Measurements from ENCODE around the gene LRRC4C.

LRRC4C gene

DNA sequence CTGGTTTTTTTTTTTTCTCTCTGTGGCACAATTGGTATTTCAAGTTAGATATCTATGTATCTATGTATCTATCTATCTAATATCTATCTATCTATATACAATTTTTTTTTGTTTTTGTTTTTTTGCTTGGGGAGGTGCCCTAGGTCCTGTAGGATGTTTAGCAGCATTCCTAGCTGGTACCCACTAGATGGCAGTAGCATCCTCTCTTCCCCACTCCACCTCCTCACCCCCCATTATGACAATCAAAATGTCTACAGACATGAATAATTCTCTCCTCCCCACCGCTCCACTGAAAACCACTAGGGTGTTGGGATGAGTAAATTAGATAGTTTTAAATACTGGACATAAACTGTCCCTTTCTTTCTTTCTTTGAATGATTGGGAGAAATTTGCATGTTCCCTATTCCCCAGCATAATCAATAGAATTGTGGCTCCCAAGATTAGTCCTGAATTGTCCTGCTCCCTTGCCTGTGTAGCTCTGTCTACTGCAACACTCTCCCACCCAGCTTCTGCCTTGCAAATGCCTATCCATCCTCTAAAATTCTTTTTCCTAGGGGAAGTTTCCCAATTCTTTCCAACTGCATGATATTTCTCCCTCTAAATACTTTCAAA is 1152.4 kb downstream of the LRRC4C start:
- in situ Hi-C loops (cut with MboI; ENCODE audit: low sequenced_read_pairs), result no loop called here

DNA sequence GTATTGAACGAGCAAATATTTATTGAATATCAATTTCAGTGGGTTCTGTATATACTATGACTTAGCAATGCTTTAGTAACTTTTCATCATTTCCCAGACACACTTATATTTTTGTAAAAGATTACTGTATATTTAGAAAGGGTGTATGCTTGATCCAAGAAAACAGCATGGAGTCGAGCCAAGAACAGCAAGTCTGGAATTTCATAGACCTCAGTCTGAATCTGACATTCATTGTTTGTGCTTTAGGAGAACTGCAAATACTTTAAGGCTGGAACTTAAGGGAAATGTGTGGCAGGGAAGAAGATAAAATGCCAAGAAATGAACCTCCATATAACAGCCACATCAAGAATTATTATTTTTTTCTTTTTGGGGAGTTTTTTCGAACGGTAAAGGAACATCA is 1156.8 kb downstream of the LRRC4C start:
- in situ Hi-C loops (cut with MboI; ENCODE audit: low sequenced_read_pairs), result no loop called here

DNA sequence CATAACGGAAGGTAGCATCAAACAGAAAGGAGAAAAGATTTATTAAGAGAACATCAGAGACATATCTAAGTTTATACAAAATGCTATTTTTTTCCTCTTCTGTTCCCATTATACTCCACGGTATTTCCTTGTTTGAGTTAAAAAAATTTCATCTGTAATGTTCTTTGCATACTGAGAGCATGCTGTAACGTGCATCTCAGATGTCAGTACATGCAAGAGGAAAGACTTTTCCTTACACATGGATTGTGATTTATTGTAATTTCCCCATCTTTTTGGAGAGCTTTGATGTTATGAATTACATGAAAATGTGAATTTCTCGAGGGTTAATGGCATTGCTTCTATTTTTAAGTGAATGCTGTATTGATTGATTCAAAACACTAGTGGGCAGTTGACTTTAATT is 1164.0 kb downstream of the LRRC4C start:
- in situ Hi-C loops (cut with MboI; ENCODE audit: low sequenced_read_pairs), result no loop called here

DNA sequence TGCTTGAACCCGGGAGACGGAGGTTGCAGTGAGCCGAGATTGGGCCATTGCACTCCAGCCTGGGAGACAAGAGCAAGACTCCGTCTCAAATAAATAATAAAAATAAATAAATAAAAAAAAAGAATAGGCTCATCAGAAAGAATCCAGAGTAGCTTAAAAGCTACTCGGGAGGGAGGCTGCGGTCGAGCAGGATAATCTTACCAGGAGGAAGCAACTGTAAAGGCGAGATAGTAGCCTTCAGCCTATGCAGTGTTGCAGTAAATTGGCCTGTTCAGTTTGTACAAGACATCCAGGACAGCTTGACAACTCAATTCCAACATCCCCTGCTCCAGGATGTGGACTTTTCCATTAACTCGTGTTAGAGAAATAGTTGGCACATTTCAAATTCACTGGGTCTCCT is 1164.7 kb downstream of the LRRC4C start:
- in situ Hi-C loops (cut with MboI; ENCODE audit: low sequenced_read_pairs), result no loop called here

DNA sequence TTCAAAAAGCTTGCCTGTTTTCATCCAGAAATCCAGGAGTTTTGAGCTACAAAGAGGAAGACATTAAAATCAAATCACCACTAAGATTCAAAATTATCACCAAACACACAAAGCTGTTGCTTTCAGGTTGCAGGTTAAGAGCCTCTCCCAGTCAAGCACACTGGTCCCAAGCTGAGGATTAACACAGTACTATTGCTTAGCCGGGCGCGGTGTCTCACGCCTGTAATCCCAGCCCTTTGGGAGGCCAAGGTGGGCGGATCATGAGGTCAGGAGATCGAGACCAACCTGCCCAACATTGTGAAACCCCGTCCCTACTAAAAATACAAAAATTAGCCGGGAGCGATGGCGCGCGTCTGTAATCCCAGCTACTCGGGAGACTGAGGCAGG is 1165.1 kb downstream of the LRRC4C start:
- in situ Hi-C loops (cut with MboI; ENCODE audit: low sequenced_read_pairs), result no loop called here

DNA sequence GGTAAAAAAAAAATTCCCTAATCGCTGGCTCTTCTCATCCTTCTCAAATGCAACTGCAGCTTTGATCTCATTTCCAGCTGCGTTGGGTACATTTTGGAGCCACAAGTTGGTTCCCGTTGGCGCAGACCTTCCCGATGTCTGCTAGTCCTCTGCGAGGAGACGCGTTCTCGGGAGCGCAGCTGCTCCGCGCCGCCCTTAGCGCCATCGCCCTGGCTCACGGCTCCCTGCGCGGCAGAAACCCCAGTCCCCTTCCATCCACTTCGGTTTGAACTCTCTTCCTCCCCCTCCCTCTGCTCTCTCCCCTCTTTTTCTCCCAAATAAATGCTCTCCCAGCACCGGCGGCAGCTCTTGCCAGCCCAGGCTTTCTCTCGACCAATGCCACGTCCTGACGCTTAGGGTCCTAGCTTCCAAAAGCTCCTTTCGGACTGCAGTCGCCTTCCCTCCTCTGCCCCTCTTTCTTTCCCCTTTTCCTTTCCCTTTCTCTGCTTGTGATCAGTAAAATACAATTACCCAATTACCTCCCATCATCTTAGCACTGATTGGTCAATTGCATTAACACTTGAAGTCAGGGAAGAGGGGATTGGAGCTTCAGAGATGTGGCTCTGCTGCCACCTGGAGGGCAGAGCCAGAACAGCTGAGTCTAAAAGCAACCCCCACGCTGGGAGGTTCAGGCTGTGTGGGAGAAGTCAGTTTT is 1165.7 kb downstream of the LRRC4C start:
- in situ Hi-C loops (cut with MboI; ENCODE audit: low sequenced_read_pairs), result no loop called here

DNA sequence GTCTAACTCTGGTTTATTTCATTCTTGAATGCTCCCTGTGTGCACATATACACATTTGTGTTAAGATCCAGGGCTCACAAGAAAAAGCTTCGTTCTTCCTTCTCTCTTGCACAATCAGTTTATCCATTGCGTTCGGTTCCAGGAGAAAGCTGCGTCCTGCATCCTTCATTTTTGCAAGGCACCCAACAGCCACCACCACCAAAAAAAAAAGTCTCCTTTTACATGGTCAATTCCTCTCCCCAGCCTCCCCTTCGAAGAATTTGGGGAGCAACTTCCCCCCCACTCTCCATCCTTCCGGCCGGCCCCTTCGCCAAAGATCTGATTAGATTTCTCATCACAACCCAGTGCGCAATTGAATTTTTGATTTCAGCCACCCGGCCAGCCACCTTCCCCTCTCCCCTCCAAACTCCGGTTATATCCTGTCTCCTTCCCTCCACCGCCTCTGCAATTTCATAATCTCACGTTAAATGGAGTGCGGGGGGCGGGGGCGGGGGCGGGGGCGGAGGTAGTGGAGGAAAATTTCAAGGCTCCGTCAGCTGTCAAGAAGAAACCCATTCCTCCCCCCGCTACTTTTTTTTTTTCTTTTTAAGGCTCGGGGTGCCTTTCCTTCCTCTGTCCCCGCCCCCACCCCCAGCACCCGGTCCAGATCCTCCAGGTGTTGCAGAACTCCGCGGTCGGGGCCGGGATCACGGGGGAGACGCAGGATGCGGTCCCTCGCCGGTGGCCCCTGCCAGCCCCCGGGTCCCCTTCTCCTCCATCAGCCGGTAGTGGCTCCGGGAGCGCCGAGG is 1166.5 kb downstream of the LRRC4C start:
- in situ Hi-C loops (cut with MboI; ENCODE audit: low sequenced_read_pairs), result no loop called here

DNA sequence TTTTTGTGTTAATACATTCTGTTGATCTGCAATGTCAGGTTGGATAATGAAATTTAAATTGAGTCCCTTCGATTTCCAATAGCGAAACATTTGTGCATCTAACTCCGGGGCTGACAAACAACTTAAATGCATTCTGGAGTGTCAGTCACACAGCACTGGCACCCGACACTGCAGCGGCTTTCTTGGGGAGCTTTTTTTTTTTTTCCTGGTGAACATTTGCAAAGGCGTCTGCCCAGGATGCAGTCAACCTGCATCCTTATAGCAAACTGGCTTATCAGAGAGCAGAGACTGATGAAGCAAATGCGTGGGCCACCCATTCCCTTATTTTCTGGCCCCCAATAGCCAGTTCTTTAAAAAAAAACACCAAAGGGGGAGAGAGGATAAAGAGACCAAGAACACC is 1167.7 kb downstream of the LRRC4C start:
- in situ Hi-C loops (cut with MboI; ENCODE audit: low sequenced_read_pairs), result no loop called here

DNA sequence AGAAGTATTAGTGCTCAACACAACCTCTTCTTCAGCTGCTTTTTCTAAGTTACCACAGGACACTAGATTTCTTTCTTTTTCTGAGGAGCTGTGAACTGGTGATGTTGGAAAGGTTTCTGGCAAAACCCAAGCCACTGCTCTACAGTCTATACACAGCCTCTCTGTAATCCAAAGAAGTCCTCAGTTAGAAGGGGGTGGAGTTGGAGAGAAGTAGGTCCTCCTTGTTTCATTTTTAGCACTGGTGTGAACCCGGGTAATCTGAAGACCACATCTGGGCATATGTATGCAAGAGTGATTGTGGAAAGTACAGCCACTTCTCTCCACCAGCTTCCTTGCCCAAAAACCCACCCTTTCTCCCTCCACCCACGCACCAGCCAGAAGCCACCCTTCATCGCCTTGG is 1168.1 kb downstream of the LRRC4C start:
- in situ Hi-C loops (cut with MboI; ENCODE audit: low sequenced_read_pairs), result no loop called here

DNA sequence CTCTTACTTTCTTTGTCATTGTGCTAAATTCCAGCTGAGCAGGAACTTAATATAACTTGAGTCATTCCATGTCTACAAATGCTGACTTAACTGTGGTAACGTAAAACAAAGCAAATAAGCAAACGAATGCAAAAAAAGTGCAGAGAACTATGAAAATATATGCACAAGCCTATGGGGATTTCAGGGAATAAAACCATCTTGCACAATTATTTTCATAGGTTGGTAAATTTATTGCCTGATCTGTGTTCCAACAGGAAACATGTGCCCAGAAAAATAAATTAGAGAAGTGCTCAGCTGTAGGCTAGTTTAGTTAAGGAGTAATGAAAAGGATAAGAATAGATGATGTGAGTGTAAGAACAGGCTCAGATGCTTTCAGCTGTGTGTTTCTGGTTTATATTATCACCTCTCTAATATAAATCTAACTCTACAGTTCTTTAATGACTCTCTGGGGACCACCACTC is 1169.3 kb downstream of the LRRC4C start:
- in situ Hi-C loops (cut with MboI; ENCODE audit: low sequenced_read_pairs), result no loop called here

DNA sequence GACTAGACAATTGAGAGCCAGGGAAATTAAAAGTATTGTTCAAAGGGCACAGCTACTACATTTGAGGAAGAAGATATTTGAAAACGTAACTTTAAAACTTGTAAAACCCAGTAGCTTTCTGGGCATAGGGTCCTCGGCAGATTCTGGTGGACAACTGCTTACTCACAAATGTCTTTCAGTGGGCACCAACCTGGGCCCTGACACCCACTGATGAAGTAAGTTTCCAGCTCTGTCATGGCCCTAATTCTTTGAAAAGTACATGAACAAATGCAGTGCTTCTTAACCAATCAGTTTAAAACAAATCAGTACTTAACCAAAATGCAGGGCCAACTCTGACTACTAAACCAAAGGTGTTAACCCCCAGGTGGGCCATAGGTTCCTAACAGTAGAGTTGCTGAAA is 1170.1 kb downstream of the LRRC4C start:
- in situ Hi-C loops (cut with MboI; ENCODE audit: low sequenced_read_pairs), result no loop called here

DNA sequence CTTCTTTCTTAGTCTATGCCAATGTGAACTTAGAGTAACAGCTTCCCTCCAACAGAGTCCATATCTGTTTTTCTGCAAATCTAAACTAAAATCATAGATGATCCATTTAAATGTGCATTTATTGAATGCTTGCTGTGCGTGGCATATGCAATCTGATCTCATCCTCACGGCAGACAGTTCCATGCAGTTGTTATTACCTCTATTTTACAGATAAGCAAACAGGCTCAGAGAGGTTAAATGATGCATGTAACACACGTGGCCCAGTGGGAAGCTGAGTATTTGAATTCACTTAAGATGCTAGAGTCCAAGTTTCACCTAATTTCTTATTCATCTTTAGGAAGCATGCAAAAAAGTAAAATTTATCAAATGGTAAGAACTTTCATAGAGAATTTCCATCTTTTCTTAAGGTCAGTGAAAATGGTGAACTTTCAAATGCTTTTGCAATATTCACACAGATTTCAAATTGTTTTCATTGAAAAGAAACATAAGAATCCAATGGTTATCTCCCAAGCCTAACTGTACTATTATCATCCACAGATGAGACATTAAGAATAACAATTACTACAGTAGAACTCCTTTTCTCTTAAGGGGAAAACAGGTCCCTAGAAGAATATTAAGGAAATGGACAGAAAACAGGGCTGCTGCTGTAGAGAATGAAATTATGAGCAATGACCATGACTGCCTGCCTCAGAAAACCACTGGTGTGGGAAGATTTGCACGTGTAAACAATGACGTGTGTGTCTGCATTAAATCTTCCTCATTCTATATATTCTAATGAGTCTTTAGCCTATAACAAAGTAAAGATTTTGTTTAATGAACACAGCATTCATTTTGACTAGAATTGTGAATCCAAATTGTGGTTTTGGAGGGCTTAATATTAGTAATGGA is 1171.3 kb downstream of the LRRC4C start:
- in situ Hi-C loops (cut with MboI; ENCODE audit: low sequenced_read_pairs), result no loop called here

DNA sequence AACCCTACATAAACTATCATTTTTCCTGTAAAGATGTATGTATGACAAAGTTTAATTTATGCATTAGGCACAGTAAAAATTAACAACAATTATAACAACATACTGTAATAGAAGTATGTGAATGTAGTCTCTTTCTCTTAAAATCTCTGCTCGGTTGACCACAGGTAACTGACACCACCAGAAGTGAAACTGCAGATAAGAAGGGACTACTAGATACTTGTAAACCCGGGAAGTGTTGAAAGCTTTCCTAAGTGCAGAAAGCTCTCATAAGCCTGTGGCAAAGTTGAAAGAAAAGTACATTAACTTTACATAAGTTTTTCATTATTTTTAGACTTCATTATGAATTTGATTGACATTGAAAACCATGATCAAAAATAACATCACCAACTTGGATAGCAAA is 1173.3 kb downstream of the LRRC4C start:
- in situ Hi-C loops (cut with MboI; ENCODE audit: low sequenced_read_pairs), result no loop called here

DNA sequence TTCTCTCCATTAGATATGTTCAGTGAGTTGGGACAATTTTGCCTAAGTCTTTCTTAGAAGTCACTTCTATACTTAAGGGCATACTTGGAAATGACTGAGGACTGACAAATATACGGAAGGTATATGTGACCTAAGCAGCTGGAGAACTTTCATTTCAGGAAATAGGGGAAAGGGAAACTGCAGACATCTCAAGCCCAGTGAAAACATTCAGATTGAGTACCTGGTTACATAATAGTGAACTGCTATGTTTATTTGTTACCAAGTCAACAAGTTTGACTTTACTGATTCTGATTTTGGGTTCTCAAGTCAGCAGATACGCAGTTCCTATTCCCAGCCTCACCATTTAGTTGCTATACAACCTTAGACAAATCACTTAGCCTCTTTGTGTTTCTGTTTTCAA is 1173.9 kb downstream of the LRRC4C start:
- in situ Hi-C loops (cut with MboI; ENCODE audit: low sequenced_read_pairs), result no loop called here

DNA sequence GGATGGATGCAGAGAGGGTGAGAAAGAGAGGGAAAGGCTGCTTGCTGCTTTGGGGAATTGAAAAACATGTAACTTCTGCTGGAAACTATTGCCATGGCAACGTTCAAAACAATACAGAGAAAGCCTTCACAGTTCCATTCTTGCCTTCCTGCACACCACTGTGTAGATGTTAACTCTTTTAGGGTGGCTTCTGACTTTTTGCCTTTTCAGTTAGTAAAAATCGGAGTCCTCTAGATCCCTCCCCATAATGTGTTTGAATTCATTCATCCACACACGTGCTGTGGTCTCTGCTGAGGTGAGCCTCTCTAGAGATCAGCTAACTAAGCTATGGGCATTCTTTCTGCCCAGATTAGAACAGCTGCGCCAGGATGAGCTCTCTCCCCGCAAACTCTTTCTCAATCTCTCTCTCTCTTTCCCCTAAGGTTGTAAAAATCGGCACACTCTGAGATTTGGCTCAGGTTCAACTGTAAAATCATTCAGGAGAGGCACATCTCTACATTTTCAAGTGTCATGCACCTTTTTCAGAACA is 1178.3 kb downstream of the LRRC4C start:
- in situ Hi-C loops (cut with MboI; ENCODE audit: low sequenced_read_pairs), result no loop called here

DNA sequence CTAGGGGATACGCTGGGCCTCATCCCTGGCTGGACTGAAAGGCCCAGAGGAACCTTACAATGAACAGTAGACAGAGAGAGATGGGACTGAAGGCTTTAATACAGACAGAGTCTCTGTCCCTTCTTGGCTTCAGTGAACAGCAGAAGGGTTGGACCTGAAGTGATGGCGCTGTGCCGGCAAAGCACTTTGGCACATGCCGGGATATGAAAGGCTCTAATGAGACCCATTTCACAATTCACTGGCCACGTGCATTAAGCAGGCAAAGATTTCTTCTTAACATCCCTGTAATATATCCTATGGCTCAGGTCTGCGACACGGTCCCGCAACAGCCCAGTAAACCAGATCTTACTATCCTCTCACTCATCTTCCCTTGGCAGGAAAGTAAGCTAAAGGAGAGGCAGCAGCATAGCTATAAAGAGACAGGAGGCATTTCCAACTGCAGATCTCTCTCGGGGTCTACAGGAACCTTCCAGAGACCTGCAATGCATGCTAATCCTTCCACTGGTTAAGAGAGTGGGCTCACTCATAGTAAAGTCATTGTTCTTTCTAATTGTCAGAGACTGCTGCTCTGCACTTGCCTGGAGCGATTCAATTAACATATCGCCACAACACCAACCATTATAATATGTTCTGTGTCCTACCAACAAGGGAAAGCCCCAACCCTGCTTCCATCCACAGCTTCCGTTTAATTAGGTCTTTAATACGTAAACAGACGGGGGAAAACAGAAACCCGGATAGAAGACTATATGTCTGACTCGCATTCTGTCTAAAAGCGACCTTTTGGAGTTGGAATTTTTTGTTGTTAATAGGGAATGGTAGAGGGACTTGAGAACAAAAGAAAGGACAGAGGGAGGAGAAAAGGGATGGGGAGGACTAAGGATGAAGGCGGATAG is 1179.0 kb downstream of the LRRC4C start:
- in situ Hi-C loops (cut with MboI; ENCODE audit: low sequenced_read_pairs), result no loop called here

DNA sequence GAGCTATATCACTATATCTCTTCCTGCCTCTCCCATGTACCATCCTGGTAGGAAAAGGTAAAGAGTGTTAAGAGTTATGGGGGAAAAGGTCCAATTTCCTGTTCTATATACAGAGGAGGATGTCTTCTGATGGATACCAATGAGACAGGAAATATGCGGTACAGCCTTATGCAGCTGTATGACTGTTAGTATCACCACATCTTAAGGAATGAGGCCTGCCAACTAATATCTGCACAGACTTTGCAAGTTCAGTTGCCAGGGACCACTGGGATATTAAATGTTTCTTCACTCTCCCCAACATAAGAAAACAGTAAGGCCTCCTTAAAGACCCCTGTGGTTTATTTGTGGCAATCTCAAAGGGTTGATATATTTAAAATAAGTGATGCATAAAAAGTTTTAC is 1182.5 kb downstream of the LRRC4C start:
- in situ Hi-C loops (cut with MboI; ENCODE audit: low sequenced_read_pairs), result no loop called here

DNA sequence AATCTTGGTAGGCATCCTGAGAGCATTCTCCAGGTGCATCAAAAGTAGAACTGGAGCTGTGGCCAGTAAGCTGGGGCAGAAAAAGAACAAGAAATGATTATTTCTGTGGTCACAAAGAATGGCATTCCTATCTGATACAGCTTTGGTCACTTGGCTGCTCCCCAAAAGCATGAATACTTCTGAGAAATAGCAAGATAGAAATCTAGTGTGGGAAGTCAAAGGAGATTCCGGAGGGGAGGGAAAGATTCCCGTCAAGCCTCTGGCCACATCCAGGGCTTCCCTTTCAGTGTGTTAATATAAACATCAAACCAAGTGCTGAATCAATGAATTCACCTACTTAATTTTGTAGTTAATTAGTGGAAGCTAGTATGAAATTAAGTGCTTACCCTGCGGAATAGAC is 1185.4 kb downstream of the LRRC4C start:
- in situ Hi-C loops (cut with MboI; ENCODE audit: low sequenced_read_pairs), result no loop called here

DNA sequence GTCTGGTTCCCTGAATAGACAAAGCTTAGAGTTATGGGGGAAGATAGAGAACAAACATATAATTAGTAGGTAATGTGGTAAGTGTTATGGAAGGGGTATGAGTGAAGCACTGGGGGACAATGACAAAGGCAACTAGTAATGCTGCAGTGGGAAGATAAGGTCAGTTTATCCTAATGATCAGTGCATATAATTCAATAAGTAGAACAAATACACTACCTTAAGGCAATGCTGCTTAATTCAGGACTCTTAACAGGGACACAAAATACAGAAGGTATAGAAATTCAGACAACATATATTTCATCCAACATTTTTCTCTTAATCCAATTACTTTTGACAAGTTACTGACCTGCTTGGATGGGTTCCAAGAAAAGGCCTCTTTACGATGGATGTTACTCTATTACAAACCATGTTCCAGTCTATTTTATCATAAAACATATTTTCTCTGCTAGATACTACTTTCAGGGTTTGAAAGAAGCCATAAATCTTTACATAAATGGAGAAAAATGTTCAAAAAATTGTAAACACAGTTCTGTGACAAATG is 1186.2 kb downstream of the LRRC4C start:
- in situ Hi-C loops (cut with MboI; ENCODE audit: low sequenced_read_pairs), result no loop called here

DNA sequence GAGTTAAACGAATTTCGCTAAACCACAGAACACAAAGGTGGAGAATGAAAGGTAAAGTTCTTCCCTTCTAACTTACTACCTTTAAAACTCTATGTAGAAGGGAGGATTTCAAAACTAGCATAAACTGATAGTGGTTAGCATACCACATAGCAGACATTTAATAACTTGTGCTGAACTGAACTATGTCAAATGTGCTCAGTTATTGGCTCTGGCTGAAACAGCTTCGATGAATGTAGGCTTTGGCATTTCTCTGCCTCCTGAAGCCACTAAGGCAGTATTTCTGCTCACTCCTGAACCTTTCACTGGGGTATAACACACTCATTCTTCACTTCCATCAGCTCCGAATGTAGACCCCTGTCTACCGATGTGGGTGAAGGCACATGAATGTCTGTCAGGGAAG is 1188.1 kb downstream of the LRRC4C start:
- in situ Hi-C loops (cut with MboI; ENCODE audit: low sequenced_read_pairs), result no loop called here

All from HL-60/S4 (cell line).